Fibroblast of villous mesenchyme (primary cell): ENCODE results near the gene SLC25A31. TPM values are rescaled to one million over a fixed set of nuclear protein-coding genes. Genes with fewer than 3 reads are reported as not detected.

Experiments
- DNase-seq: peaks from one replicate; pipeline ENCODE4 v3.0.0-alpha.2; 2010; ENCODE audit warnings: low read depth
- H3K4me3 ChIP-seq: 2 replicates; pipeline ENCODE4 v1.5.1; 2011; ENCODE audit warnings: low read depth, mild to moderate bottlenecking, low read length
- total RNA-seq: library from RNA; depleted of rRNA; stranded (reverse); fragments of >200 nt; gene quantifications from 2 replicates; pipeline ENCODE4 v1.2.3, GENCODE V29; 2012
- TF ChIP-seq, protein P1 (sequence below): IDR thresholded peaks from 2 replicates; pipeline ENCODE4 v1.5.1; 2012; ENCODE audit warnings: low read depth, mild to moderate bottlenecking, low read length; ENCODE audit not compliant: insufficient read depth

SLC25A31 gene
- total RNA-seq, 1 donor, result not detected

DNA sequence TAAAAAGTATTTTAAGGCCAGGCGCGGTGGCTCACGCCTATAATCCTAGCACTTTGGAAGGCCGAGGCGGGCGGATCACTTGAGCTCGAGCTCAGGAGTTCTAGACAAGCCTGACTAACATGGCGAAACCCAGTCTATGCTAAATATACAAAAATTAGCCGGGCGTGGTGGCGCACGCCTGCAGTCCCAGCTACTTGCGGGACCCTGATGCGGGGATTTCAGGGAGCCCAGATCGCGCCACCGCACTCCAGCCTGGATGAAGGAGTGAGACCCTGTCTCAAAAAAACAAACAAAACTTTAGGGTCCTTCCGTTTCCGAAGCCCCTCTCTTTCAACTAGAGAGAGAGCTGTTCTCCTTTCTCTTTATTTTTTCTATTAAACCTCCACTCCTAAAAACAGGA lies 1.2 kb downstream of the SLC25A31 start:
- no peak overlapping the region for H3K4me3 ChIP-seq
- DNase-seq, result no peak
- TF ChIP-seq, protein P1, sequence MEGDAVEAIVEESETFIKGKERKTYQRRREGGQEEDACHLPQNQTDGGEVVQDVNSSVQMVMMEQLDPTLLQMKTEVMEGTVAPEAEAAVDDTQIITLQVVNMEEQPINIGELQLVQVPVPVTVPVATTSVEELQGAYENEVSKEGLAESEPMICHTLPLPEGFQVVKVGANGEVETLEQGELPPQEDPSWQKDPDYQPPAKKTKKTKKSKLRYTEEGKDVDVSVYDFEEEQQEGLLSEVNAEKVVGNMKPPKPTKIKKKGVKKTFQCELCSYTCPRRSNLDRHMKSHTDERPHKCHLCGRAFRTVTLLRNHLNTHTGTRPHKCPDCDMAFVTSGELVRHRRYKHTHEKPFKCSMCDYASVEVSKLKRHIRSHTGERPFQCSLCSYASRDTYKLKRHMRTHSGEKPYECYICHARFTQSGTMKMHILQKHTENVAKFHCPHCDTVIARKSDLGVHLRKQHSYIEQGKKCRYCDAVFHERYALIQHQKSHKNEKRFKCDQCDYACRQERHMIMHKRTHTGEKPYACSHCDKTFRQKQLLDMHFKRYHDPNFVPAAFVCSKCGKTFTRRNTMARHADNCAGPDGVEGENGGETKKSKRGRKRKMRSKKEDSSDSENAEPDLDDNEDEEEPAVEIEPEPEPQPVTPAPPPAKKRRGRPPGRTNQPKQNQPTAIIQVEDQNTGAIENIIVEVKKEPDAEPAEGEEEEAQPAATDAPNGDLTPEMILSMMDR, result no peak

DNA sequence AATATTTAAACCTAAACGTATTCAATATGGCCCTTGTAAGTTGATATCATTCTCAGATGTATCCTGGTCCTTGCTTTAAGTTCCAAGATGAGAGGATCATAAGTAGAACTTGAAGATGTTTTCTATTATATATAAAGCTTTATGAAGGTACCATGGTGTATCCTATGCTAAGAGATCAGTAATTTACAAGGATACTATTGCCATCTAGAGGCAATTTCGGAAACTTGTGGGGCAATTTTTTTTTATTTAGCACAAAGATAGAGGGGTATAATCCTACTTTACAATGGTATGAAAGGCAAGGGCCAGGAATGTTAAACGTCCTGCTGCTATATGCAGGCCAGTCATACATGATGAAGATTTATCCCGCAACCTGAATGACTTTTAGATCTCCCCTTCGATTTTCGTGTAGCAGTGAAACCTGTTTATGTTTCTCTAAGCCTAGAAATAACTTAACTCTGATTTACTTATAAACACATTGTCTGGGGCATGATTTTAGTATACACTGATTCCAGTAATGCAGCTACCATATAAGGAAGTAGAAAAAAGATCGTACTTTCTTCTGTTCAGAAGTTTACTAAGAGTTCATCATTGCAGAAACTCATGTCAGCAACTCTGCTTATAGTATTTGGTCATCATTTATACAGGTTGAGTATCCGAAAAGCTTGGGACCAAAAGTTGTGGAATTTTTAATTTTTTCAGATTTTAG lies 2.6 kb downstream of the SLC25A31 start:
- H3K4me3 ChIP-seq, result no peak overlapping the region
- TF ChIP-seq, protein P1, result peak; percentile 51
- peak; percentile 49 for DNase-seq

DNA sequence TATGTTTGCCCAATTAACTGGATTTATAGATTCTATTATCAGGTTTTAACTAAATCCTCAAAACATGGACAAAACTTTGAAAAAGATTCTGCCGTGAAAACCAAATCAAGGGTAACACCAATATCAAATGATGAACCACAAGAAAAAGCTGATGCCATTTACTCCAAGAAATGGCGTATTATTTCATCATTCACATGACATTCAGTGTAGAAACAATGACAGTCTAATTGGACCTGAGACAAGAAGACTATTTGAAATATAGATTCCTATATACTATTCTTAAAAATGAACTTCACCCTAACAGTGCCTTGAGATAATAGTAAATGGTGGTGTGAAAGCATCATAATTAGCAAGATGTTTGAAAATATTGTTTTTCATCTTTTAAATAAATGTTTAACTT lies 4.8 kb downstream of the SLC25A31 start:
- TF ChIP-seq, protein P1, result no peak
- no peak overlapping the region for H3K4me3 ChIP-seq
- DNase-seq, result no peak

DNA sequence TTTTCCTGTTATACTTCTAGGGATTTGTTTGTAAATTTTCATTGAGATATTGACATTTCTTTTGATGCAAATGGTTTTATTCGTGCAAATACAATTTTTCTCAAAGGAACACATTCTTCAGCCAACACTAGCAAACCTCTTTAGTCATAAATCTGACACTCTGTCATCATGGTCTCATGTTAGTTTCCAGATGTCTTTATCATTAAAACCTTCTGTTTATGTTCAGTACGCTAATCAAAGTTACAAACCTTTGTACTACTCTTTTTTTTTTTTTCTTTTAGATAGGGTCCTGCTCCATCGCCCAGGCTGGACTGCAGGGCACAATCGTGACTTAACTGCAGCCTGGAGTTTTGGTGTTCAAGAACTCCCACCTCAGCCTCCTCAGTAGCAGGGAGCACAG lies 7.1 kb downstream of the SLC25A31 start:
- no peak overlapping the region for H3K4me3 ChIP-seq
- DNase-seq, result no peak
- TF ChIP-seq, protein P1, result no peak

DNA sequence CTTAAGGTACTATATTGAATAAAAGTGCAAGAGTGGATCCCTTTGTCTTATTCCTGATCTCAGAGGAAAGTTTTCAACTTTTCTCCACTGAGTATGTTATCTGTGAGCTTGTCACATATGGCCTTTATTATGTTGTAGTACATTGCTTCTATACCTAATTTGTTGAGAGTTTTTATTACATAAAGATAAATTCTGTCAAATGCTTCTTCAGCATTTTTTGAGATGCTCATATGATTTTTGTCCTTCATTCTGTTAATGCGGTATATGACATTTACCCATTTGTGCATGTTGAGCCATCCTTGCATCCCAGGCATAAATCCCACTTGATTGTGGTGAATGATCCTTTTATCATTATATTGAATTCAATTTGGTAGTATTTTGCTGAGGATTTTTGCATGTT lies 11.0 kb downstream of the SLC25A31 start:
- H3K4me3 ChIP-seq, result no peak overlapping the region
- DNase-seq, result no peak
- TF ChIP-seq, protein P1, result no peak

DNA sequence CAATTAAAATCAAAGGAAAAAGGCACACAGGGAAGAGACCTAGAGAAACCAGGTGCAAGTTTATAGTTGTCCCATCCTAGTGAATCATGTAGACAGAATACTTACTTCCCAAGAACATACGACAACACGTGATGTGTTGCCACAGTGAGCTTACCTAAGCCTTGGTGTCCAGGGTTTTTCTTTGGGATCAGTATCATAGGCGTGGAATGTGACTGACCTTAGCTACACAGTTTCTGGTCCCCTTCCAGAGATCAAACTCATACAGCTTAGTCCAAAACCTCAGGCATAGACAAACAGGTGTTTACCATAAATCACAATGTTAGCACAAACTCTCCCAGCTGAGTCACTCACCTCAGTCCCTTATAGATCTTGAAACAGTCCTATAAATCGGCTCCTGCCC lies 17.7 kb downstream of the SLC25A31 start:
- DNase-seq, result no peak
- no peak overlapping the region for H3K4me3 ChIP-seq
- TF ChIP-seq, protein P1, result no peak

DNA sequence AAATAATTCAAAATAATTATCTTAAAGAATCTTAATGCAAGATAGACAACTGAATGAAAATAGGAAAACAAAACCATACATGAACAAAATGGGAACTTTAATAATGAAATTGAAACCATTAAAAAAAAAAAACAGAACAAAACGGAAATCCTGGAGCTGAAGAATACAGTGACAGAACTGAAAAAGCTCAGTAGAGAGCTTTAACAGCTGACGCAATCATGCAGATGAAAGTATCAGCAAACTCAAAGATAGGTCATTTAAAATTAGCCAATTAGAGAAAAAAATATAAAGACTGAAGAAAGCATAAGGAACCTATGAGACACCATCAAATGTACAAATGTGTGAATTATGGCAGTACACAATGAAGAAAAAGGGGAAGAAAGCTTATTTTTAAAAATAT lies 18.8 kb downstream of the SLC25A31 start:
- no peak overlapping the region for H3K4me3 ChIP-seq
- TF ChIP-seq, protein P1, result no peak
- DNase-seq, result no peak
